ENCODE measurements around the gene HCST. TPM values are rescaled to one million over a fixed set of nuclear protein-coding genes. Genes with fewer than 3 reads are reported as not detected.
A peak's percentile ranks its signal among the peaks of the same experiment; 100 is the strongest.
"Not testable (repeated sequence)": the region's sequence is repeated elsewhere in the genome, so short reads cannot be mapped to it uniquely, and the experiment has no call there.

HCST gene
- 1.8 TPM for total RNA-seq

GRCh38 chr19:35901854-35902661 lies at the start of gene HCST:
Gene HCST, plus strand, starts transcription at chr19:35902529. Its CDS starts 65 bp downstream, at chr19:35902594.
- DNase-seq (ENCODE audit: low spot score): no peak
- no peak for ATAC-seq

DNA sequence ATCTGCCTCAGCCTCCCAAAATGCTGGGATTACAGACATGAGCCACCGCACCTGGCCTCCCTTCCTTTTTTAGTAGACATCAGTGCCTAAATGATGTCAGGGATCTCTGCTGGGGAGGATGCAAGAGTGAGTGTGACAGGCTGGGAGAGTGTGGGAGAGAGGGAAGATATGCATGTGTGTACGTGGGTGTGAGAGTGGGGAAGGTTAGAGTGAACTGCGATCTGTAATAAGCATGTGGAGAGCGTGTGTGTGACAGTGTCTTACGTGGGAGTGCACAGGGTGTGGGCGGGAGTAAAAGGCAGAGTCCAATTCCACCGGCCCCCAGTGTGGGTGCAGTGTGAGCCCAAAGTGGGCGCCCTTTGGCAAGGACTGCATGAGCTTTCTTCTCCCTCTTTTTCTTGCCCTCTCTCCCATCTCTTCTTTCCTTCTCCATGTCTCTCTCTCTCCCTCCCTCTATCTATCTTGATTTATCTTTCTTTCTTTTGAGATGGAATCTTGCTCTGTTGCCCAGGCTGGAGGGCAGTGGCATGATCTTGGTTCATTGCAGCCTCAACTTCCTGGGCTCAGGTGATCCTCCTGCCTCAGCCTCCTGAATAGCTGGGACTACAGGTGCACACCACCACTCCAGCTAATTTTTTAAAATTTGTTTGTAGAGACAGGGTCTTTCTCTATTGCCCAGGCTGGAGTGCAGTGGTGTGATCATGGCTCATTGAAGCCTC lies 49.1 kb upstream of the HCST start:
- DNase-seq (ENCODE audit: low spot score): no peak
- no peak for ATAC-seq

DNA sequence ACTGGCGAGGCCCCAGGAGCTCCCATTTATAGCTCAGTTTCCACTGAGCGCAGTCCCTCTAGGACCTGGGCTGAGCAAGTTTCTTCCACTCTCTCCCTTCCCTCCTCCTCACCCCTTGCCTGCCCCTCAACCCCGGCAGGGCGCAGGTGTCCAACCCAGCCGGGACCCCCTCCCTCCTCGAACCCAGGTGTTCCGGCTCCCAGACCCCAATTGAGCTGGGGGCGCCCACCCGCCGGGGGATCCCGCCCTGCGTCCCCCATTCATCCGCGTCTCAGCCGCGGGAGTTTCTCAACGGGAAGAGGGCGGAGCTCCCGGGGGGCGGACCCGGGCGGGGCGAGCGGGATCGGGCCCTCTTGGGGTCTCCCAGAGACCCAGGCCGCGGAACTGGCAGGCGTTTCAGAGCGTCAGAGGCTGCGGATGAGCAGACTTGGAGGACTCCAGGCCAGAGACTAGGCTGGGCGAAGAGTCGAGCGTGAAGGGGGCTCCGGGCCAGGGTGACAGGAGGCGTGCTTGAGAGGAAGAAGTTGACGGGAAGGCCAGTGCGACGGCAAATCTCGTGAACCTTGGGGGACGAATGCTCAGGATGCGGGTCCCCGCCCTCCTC lies 45.7 kb upstream of the HCST start, which contains the start of gene KIRREL2:
KIRREL2 (plus strand) TSS at position 366 of the 604 bp plus-strand sequence; CDS start at position 575, 209 bp downstream.
- ATAC-seq: peak; percentile 10

GRCh38 chr19:35858311-35858710 lies 44.0 kb upstream of the HCST start:
- ATAC-seq: no peak

More for the DNA sequence above, 45.7 kb upstream of the HCST start, which contains the start of gene KIRREL2:
- DNase-seq (ENCODE audit: low spot score): no peak

GRCh38 chr19:35859414-35859813 lies 42.9 kb upstream of the HCST start:
- ATAC-seq (no peak), DNase-seq (ENCODE audit: low spot score) (no peak)

More at GRCh38 chr19:35858311-35858710, 44.0 kb upstream of the HCST start:
- no peak for DNase-seq (ENCODE audit: low spot score)

DNA sequence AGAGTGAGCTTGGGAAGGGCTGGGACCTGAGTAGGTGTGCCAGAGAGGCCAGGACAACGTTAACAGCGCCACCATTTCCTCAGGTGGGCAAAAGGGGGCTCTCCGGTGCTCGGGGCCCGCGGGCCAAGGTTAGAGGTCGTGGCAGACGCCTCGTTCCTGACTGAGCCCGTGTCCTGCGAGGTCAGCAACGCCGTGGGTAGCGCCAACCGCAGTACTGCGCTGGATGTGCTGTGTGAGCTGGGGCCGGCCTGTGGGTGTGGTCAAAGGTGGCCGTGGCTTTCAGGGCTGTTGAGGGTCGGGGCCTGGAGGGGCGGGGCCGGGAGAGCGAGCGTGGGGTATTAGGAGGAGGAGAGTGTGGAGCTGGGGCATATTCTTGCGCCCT lies 41.9 kb upstream of the HCST start:
- ATAC-seq: no peak

DNA sequence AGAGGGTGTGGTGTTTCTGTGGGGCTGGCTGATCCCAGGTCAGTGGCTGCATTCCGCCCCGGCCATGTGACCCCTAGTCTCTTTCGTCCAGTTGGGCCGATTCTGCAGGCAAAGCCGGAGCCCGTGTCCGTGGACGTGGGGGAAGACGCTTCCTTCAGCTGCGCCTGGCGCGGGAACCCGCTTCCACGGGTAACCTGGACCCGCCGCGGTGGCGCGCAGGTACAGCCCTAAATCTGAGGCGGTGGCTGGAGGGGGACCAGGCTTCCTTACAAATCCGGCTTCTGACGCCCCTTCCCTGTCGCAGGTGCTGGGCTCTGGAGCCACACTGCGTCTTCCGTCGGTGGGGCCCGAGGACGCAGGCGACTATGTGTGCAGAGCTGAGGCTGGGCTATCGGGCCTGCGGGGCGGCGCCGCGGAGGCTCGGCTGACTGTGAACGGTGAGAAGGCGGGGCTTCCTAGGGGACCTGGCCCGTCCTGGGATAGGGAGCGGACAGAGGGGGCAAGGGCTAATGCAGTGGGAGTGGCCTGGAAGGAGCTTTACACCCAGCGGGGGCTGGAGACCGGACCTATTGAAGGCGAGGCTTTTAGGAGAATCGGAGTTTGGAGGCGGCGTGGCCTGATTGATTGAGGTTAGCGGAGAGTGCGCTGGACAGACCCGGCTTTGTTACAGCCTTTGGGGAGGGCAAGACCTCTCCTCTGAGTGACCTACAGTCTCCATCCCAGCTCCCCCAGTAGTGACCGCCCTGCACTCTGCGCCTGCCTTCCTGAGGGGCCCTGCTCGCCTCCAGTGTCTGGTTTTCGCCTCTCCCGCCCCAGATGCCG lies 41.3 kb upstream of the HCST start:
- DNase-seq (ENCODE audit: low spot score) (no peak), ATAC-seq (peak; percentile 67)

More for the DNA sequence above, 41.9 kb upstream of the HCST start:
- DNase-seq (ENCODE audit: low spot score): no peak

- ATAC-seq (no peak), DNase-seq (ENCODE audit: low spot score) (no peak)
Observed at GRCh38 chr19:35861640-35862160, 40.6 kb upstream of the HCST start.

GRCh38 chr19:35862528-35862927 lies 39.8 kb upstream of the HCST start:
- DNase-seq (ENCODE audit: low spot score) (no peak), ATAC-seq (peak; percentile 71)

GRCh38 chr19:35863018-35863417 lies 39.3 kb upstream of the HCST start:
- no peak for ATAC-seq
- no peak for DNase-seq (ENCODE audit: low spot score)

- peak; percentile 67 for DNase-seq (ENCODE audit: low spot score)
- ATAC-seq: peak; percentile 93
Observed at GRCh38 chr19:35868172-35868822, 34.0 kb upstream of the HCST start, which contains the start of gene APLP1. Gene APLP1, plus strand, starts transcription at chr19:35868574. Its CDS starts 63 bp downstream, at chr19:35868637.

- DNase-seq (ENCODE audit: low spot score) (no peak), ATAC-seq (no peak)
Observed at GRCh38 chr19:35868823-35869326, 33.5 kb upstream of the HCST start.

DNA sequence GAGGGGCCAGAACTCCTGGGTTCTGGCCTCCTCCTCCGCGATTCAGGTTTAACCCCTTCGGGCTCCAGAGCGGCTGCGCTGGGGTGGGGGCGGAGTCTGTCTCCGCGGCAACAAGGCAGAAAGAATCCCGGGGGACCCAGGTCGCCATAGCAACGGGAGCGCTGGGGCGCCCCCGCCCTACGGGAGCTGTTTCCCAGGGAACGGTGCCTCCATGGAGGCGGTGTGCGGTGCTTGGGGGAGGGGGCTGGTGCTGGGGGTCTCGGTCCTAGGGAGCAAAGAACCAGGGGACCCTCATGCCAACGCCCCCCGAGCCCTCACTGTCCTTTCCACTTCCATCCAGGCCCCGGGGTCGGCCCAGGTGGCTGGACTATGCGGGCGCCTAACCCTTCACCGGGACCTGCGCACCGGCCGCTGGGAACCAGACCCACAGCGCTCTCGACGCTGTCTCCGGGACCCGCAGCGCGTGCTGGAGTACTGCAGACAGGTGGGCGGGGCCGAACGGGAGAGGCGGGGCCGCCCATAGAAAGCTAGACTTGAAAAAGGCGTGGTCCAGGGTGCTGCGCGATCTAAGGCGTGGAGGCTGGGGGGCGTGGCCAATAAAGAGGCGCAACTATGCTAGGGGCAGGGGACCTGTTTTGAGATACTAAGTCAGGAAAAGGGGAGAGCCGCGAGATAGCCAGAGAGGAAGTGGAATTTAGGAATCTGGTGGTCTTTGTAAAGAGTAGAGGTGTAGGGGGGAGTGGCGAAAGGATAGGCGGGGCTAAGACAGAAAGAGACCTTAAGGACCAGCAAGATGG lies 32.8 kb upstream of the HCST start:
- no peak for DNase-seq (ENCODE audit: low spot score)
- peak; percentile 10 for ATAC-seq

DNA sequence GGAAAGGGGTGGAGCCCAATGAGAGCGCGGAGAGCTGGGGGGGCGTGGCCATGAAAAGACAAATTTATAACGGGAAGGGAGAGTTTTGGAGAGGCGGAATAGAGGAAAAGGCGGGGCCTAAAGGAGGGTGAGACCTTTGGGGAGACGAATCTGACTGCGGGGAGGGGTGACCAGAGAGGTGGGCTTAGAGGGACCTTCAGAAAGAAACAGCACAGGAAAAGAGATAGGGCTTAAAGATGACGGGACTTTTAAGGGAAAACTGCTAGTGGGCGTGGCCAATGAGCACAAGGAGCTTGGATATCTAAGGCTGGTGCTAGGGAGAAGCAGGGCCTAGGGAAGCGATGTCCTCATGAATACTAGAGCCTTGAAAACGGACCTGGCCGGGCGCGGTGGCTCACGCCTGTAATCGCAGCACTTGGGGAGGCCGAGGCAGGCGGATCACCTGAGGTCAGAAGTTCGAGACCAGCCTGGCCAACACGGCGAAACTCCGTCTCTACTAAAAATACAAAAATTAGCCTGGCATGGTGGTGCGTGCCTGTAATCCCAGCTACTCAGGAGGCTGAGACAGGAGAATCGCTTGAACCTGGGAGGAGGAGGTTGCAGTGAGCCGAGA lies 32.1 kb upstream of the HCST start:
- DNase-seq (ENCODE audit: low spot score); ATAC-seq: not testable (repeated sequence)

DNA sequence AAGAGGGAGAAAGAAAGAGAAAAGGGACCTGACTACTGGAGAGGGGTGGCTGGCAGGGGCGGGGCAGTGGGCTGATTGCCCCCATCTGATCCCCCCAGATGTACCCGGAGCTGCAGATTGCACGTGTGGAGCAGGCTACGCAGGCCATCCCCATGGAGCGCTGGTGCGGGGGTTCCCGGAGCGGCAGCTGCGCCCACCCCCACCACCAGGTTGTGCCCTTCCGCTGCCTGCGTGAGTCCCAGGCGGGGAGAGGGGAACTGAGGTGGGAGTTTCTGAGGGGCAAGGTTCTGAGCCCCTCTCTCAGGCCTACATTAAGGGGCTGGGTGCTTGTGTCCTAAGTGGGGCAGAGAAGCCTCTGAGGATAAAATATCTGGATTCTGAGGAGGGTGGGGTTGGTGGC lies 31.5 kb upstream of the HCST start:
- DNase-seq (ENCODE audit: low spot score) (no peak), ATAC-seq (no peak)

- DNase-seq (ENCODE audit: low spot score) (no peak), ATAC-seq (no peak)
Observed at GRCh38 chr19:35871611-35872010, 30.7 kb upstream of the HCST start.

DNA sequence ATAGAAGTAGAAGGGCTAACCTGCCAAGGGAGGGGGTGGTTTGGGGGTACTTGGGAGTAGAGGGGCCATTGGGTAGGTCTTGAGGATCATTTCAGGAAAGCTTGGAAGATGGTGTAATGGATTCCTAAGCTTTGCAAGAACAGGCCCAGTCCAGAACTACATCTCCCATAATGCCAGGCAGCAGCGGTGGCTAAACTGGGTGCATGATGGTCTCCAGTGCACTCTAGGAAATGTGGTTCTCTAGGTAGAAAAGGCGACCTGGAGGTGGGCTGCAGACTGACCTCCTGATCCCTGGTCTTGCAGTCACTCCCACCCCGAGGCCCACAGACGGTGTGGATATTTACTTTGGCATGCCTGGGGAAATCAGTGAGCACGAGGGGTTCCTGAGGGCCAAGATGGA lies 30.1 kb upstream of the HCST start:
- ATAC-seq: no peak
- DNase-seq (ENCODE audit: low spot score): no peak

- DNase-seq (ENCODE audit: low spot score): no peak
- no peak for ATAC-seq
Observed at GRCh38 chr19:35874392-35874930, 27.9 kb upstream of the HCST start.
